GOT3 (cell line): Measurements from ENCODE around the gene STN1.
A peak's percentile ranks its signal among the peaks of the same experiment; 100 is the strongest.
"Not testable (repeated sequence)": the region's sequence is repeated elsewhere in the genome, so short reads cannot be mapped to it uniquely, and the experiment has no call there.

Experiments used
- DNase-seq: peaks from one replicate; lab custom pipeline; 2025; ENCODE audit warnings: mixed read lengths; lab: John Stamatoyannopoulos, UW

Gene STN1

GRCh38 chr10:103861505-103861904 is 56.5 kb downstream of the STN1 start:
- no peak for DNase-seq

GRCh38 chr10:103859161-103860086 is 58.6 kb downstream of the STN1 start:
- no peak for DNase-seq

GRCh38 chr10:103858360-103858759 is 59.6 kb downstream of the STN1 start:
- no peak for DNase-seq

GRCh38 chr10:103856797-103857170 is 61.2 kb downstream of the STN1 start:
- DNase-seq = no peak

GRCh38 chr10:103855852-103856796 is 61.9 kb downstream of the STN1 start:
- DNase-seq = no peak

- DNase-seq = no peak
Observed at GRCh38 chr10:103855424-103855823, 62.6 kb downstream of the STN1 start, which contains the start of gene SH3PXD2A. Gene SH3PXD2A (minus strand): TSS chr10:103855576. CDS start chr10:103855266, 310 bp downstream.

GRCh38 chr10:103854686-103855391 is 63.1 kb downstream of the STN1 start:
- no peak for DNase-seq

- no peak for DNase-seq
Observed at GRCh38 chr10:103854265-103854685, 63.7 kb downstream of the STN1 start.

GRCh38 chr10:103853428-103854264 is 64.3 kb downstream of the STN1 start:
- no peak for DNase-seq

GRCh38 chr10:103852856-103853255 is 65.1 kb downstream of the STN1 start:
- no peak for DNase-seq

GRCh38 chr10:103852189-103852711 is 65.7 kb downstream of the STN1 start:
- no peak for DNase-seq

- no peak for DNase-seq
Observed at GRCh38 chr10:103851261-103851660, 66.7 kb downstream of the STN1 start.

- no peak for DNase-seq
Observed at GRCh38 chr10:103850572-103850895, 67.5 kb downstream of the STN1 start.

- DNase-seq = peak; percentile 43
Observed at GRCh38 chr10:103849880-103850571, 68.0 kb downstream of the STN1 start.

- DNase-seq = no peak
Observed at GRCh38 chr10:103849212-103849877, 68.6 kb downstream of the STN1 start.

GRCh38 chr10:103847909-103848468 is 70.0 kb downstream of the STN1 start:
- DNase-seq = no peak

GRCh38 chr10:103847346-103847745 is 70.6 kb downstream of the STN1 start:
- DNase-seq = no peak

- no peak for DNase-seq
Observed at GRCh38 chr10:103845972-103846371, 72.0 kb downstream of the STN1 start.

GRCh38 chr10:103845346-103845745 is 72.6 kb downstream of the STN1 start:
- DNase-seq = not testable (repeated sequence)
